Measurements from ENCODE around the gene KIAA1328. TPM values are rescaled to one million over a fixed set of nuclear protein-coding genes. Genes with fewer than 3 reads are reported as not detected.

Gene KIAA1328
- 6.2 and 9.5 TPM in 2 replicates for total RNA-seq

GRCh38 chr18:36828630-36829361 lies at the start of gene KIAA1328, which contains the start of gene TPGS2:
KIAA1328 (plus strand) TSS chr18:36829127; CDS start chr18:36829139, 12 bp downstream.
TPGS2 (minus strand) TSS chr18:36829002; CDS start chr18:36828767, 235 bp downstream.

Other genes starting within 250 kb of the KIAA1328 start
- gene TPGS2, start 125 bp upstream of the KIAA1328 start, total RNA-seq = 146 and 161 TPM in 2 replicates

Data from uterine smooth muscle cell (primary cell).